GM13976 (cell line): ENCODE data around the gene RNH1.

Experiments
- DNase-seq: peaks from one replicate; pipeline ENCODE4 v3.0.0; 2012; ENCODE audit warnings: low spot score
- in situ Hi-C: fragments of 300-500 bp; cut with MboI; formaldehyde crosslinking; loops from one replicate; pipeline ENCODE4 v1.12.0; 2022; ENCODE audit warnings: low sequenced_read_pairs, mixed read lengths, inconsistent platforms; ENCODE audit not compliant: unreplicated experiment
- TF ChIP-seq, protein P1 (sequence below): IDR thresholded peaks from 2 replicates; pipeline ENCODE4 v1.5.1; 2012; ENCODE audit warnings: borderline replicate concordance, mild to moderate bottlenecking; ENCODE audit not compliant: insufficient read depth; ENCODE audit errors: extremely low read depth, missing control alignments, control extremely low read depth

Gene RNH1

DNA sequence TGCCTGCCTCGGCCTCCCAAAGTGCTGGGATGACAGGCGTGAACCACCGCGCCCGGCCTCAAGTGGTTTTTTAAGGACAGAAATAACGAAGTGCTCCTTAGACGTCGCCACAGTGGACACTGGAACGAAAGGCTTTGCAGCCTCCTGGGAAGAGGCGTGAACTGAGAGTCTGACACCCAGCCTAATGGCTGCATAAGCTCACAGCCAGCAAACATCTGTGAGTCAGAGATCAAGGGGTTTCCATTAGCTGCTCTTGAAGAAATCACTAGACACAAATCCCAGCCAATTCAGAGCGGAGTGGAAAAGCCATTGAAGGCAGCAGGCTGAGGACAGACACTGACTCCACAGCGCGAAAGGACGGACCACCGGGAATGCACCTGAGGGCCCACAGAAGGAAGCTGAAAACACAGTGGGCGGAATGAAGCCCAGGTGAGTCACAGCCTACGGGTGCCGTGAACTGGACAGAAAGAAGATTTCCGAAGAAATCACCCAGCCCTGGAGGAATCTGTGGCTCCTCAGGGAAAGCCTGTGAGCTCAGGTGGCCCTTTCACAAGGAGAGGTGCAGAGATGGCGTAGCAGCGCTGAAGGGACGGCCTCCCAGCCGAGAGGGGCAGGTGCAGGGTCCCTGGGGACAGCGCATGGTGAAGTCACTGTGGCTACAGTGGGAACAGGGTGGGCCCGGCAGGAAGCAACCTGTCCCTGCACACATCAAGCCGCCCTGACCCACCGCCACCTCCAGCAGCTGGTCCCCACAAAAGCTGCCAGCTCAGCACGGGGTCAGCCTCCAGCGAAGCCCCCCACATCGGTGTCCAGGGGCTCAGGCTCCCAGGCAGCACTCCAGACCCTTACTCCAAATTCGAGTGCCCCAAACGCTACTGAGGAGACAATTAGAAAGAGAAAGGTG is 41.9 kb upstream of the RNH1 start:
- DNase-seq: no peak
- TF ChIP-seq, protein P1, sequence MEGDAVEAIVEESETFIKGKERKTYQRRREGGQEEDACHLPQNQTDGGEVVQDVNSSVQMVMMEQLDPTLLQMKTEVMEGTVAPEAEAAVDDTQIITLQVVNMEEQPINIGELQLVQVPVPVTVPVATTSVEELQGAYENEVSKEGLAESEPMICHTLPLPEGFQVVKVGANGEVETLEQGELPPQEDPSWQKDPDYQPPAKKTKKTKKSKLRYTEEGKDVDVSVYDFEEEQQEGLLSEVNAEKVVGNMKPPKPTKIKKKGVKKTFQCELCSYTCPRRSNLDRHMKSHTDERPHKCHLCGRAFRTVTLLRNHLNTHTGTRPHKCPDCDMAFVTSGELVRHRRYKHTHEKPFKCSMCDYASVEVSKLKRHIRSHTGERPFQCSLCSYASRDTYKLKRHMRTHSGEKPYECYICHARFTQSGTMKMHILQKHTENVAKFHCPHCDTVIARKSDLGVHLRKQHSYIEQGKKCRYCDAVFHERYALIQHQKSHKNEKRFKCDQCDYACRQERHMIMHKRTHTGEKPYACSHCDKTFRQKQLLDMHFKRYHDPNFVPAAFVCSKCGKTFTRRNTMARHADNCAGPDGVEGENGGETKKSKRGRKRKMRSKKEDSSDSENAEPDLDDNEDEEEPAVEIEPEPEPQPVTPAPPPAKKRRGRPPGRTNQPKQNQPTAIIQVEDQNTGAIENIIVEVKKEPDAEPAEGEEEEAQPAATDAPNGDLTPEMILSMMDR: no peak
- in situ Hi-C loops: no loop called here

DNA sequence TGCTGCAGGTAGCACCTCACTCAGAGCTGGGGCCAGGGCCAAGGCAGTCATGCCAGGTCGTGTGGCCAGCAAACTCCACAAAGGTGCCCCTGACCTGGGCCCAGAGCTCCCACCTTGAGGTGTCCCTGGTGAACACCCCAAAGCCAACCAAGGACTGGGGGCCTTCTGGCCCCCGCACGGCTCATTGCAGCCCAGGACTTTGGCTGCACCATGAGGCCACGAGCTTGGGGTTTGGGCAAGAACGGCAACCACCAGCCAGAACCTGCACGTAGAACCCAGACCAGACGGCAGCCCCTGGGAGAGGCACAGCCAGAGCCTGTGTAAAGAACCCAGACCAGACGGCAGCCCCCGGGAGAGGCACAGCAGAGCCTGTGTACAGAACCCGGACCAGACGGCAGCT is 38.1 kb upstream of the RNH1 start:
- TF ChIP-seq, protein P1: no peak
- no peak for DNase-seq
- in situ Hi-C loops: no loop called here

DNA sequence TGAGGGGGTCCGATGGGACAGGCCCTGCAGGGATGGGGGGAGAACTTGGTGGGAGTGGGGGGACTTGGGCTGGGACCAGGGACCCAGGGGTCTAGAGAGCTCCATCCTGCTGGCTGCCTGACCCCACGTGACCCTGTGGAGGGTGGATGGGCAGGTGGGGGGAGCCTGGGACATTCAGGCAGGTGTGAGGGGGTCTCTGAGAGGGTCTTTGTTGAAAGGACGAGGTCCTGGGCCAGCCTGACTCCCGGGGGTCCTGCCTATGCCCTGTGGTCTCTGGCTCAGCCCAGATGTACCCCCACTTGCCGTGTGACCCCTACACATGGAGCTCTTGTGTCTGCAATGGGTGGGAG is 37.8 kb upstream of the RNH1 start:
- in situ Hi-C loops: no loop called here
- TF ChIP-seq, protein P1: no peak
- no peak for DNase-seq

DNA sequence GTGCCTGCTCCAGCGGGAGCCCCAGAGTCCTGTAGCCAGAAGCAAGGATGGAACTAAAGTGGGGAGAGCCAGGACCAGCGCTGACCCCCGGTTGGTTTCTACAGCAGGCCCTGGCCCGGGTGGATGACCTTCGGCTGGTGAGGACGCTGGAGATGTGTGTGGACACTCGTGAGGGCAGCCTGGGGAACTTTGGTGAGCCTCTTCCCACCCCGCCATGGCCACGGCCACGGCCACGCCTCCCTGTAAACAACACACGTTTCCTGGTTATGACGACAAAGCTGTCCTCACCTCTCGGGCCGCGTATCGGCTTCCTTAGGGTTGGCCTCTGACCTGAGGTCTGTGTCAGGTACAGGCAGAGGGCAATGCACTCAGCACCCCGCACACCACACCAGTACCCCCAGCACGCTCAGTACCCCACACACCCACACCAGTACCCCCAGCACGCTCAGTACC is 34.4 kb upstream of the RNH1 start:
- no peak for DNase-seq
- in situ Hi-C loops: no loop called here
- TF ChIP-seq, protein P1: no peak

DNA sequence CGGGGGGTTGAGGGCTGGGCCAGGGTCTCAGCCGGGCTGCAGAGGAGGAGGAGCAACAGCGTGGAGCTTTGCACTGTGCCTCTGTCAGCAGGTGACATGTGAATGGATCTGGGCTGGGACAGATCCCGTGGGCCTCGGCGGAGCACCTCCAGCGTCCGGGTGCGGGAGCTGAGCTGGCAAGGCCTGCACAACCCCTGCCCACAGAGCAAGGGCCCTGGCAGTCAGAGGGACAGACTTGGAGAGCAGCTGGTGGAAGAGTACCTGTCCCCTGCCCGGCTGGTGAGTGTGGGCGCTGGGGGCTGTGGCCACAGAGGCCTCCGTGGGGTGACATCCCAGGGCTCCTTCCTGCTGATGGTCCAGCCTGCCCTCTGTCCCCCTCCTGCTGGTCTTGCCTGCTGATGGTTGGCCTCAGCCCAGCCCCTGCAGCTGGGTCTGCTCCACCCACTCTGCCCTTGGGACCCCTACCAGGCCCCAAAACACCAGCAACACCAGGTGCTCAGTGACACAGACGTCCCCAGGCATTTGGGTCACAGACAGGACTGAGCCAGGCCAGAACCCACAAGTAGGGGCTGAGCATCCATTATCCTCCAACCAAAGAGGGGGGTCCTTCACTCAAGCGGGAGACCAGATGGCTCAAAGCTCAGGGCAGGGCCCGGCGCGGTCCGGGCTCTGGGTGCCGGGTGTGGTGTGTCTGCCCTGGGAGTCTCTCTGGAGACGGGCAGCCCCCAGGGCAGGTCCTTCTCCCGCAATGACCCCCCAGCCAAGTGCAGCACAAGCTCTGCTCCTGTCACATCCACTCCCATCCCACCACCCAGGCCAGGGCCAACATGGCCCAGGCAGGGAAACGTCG is 33.8 kb upstream of the RNH1 start:
- TF ChIP-seq, protein P1: no peak
- in situ Hi-C loops: no loop called here
- DNase-seq: no peak

DNA sequence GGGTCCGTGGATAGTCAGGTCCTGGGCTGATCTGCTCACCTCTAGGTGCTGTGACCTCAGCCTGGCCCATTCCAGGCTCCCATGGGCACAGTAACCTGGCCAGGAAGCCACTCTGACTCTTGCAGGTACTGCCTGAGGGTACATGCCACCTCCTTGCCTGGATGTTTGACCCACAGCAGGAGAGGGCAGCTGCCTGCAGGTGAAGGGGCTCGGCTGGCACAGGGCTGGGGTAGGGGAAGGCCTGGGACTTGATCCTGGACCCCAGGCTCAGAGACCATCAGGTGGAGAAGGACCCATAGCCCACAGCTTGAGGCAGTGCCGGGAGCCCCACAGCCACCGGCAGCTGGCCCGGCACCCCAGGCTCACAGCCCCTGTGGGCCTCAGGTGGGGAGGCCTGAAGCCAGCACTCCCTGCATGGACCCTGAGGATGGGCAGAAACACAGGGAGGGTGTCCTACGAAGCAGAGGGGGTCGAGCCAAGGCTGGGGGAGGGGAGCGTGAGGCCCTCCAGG is 33.0 kb upstream of the RNH1 start:
- in situ Hi-C loops: no loop called here
- DNase-seq: no peak
- TF ChIP-seq, protein P1: no peak
